ENCODE data around the gene CHAF1B.

Gene CHAF1B

DNA sequence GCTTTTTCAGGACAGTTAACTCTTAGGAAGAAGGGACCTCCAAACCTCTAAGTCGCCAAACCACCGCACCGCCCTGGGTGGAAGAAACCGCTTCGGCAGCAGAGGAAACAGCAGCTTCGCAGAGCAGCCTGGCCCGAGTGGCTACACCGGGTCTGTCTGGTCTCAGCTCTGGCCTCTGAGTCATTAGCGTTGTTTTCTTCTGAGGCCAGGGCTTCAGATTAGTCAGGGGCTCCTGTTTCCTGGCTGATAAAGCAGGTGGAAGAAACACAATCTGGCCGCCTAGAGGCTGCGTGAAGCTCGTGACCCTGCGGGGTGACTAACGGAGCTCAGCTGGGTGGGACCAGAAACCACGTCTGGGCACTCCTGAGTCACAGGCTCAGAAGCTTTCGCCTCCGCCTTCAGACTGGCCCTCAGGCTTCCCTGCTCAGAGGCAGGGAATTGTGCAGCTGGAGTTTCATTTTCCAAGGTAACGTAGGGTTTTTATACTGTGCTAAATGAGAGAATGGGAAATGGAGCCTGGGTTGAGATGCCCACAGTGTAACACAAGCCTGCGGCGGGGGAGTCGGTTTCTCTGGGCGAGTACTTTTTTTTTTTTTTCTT, 44.9 kb downstream of the CHAF1B start:
- peak; percentile 47 to 70 for DNase-seq

DNA sequence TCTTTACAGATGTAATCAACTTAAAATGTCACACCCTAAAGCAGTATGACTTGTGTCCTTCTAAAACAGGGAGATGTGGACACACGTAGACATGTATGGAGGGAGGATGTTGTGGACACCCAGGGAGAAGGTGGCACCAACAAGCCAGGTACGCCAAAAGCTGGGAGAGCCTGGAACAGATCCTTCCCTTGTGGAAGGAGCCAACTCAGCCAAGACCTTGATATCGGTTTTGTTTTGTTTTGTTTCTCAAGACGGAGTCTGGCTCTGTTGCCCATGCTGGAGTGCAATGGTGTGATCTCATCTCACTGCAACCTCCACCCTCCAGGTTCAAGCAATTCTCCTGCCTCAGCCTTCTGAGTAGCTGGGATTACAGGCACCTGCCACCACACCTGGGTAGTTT, 45.6 kb downstream of the CHAF1B start:
- no peak for DNase-seq

DNA sequence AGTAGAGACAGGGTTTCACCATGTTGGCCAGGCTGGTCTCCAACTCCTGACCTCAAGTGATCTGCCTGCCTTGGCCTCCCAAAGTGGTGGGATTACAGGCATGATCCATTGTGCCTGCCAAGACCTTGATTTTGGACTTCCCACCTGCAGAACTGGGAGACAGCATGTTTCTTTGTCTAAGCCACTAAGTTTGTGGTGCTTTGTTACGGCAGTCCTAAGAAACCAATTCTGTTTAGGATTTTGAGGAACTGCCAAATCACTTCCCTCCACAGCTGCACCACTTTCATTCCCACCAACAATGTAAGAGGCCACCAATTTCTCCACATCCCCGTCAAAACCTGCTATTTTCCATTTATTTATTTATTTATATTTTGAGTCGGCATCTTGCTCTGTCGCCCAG, 46.1 kb downstream of the CHAF1B start:
- DNase-seq, result no peak

DNA sequence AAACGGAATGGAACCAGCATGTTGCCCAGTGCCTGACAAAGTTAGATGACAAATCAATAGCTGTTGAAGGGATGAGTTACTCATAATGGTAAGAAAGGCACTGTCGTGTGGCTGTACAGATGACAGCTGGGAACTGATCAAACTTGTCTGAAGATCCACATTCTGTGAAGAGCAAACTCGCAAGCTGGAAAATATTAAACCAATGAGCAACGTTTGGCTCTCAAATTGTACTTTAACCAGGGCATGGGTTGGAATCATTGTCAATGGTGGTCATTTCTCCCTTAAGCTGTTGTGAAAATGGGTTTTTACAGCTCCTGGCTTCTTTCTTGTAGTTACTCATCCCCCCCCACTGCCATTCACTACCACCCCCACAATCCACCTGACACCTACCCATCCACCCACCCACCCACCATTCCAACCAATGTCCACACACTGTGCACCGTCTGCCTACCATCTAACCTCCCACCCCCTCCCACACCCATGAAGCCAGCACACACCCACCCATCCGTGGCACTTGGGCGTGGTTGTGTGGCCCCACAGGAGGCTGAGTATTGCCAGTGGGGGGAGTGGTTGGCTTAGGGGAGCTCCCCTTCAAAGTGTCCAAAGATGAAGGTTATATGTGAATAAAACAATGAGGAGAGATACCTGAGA, 48.0 kb downstream of the CHAF1B start:
- DNase-seq, result no peak

DNA sequence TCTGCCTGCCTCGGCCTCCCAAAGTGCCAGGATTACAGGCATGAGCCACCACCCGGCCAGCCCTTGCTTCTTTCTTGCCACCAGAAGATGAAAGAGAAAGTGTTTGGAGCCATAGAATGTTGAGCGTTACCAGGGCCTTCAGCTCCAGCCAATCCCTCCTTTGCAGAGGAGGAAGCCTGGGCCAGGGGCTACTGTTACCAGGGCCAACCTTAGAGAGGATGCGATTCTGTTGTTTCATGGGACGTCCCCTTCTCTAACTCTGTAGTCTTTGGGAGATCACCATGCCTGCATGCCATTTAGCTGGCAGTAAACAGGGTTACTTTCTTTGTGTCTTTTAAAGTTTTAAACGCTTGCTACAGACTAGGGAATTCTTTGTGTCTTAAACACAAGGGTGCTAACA, 49.0 kb downstream of the CHAF1B start:
- DNase-seq, result no peak

DNA sequence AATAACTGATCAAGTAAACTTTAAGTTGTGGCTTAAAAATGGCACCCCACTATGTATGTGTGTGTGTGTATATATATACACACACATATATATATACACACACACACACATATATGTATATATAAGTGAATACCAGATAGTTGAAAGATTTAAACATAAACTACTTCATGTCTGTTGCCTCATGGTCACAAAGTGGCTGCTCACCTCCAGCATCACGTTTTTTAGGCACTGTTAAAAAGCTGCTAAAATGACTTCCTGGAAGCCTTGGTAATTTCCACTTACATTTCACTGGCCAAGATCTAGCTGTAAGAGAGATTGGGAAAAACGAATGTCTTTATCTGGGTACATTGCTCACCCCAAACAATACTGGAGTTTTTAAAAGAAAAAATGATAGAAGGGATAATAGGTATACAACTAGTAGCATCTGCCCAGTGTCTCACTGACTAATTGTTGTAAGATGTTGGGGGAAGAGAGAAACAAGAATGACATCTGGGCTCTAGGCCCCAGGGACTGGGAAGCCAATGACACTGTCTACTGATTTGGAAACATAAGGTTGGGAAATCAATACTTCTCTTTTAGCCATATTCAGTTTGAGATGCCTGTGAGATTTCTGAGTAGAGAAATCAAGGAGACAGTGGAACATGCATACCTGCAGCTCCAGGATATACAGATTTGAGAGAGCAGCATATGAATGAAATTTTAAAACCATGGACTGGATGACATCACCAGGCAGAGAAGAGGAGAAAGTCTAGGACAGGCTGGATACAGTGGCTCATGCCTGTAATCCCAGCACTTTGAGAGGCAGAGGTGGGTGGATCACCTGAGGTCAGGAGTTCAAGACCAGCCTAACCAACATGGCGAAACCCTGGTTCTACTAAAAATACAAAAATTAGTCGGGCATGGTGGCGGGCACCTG, 51.9 kb downstream of the CHAF1B start:
- no peak for DNase-seq

DNA sequence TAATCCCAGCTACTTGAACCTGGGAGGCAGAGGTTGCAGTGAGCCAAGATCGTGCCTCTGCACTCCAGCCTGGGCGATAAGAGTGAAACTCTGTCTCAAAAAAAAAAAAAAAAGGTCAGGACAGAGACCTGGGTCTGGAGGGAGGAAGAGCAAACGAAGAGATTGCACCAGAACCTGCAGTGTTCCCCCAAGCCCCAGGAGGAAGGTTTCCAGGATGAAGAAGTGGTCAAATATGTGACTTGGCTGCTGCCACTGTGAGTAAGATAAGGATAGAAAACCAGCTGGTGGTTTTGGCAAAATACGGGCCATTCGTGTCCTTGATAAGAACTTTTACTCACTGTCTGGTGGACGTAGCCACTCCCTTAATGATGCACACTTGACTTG, 52.5 kb downstream of the CHAF1B start:
- no peak for DNase-seq

DNA sequence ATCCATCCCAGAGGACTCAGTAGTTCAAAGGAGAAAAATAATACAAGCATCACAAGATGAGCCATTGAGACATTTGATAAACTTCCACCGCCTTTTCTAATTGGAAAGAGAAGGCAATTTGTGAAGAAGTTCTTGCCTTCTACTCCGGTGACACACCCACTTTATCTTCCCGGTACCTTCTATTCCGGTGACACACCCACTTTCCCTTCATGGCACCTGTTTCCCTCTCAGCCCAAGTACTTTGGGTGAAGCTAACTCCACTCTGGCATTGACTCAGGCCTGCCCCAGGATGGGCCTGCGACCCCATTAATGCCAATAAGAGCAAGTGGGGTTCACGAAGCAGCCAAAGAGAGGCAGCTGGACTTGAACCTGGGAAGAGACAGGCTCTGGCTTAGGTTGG, 56.5 kb downstream of the CHAF1B start:
- DNase-seq, result no peak

DNA sequence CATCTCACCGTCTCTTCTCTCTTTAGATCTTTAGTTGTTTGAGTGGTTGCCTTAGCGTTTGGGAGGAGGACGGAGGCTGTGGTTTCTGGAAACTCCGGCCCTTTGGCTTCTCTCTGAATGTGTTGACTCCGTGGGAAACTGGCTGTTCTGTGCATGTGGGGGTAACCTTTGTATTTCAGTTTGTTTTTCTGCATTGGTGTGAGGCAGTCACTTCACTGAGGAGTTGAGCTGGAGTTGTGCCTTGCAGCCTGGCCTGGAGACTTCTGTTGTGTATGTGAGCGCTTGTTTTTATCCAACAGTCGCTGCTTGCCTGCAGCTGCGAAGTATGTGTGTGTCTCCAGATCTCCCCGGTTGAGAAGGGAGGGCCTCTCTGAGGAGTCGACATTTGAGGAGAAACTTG, 61.1 kb downstream of the CHAF1B start:
- DNase-seq, result no peak

DNA sequence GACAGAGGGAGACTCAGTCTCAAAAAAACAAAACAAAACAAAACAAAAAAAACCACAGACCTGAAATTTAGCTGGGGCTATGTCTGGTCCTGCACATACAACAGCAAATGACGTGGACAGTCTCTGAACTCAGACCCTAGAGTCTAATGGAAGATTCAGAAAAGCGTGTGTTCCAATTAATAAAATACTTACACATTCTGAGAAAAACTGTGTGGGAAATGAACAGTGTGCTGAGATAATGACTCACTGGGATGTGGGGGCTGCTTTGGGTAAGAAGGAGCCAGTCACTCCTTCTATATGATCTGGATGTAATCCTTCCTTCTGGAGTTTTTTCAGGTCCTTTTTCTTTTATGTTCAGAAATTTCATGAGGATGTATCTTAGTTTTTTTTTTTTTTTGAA, 65.3 kb downstream of the CHAF1B start:
- no peak for DNase-seq

DNA sequence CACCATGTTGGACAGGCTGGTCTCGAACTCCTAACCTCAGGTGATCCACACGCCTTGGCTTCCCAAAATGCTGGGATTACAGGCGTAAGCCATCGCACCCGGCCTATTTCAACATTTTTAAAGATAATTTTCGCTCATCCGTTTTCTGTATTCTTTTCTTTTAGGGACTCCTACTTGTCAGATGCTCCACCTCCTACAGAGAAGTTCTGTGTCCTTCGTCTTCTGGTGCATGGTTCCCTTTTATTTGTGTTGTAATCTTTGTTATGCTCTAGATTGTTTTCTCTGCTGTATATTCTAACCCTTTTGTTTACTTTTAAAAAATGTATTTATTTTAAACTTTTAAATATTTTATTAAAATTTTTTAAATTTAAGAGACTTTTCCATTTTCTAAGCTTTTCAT, 66.3 kb downstream of the CHAF1B start:
- DNase-seq, result no peak

DNA sequence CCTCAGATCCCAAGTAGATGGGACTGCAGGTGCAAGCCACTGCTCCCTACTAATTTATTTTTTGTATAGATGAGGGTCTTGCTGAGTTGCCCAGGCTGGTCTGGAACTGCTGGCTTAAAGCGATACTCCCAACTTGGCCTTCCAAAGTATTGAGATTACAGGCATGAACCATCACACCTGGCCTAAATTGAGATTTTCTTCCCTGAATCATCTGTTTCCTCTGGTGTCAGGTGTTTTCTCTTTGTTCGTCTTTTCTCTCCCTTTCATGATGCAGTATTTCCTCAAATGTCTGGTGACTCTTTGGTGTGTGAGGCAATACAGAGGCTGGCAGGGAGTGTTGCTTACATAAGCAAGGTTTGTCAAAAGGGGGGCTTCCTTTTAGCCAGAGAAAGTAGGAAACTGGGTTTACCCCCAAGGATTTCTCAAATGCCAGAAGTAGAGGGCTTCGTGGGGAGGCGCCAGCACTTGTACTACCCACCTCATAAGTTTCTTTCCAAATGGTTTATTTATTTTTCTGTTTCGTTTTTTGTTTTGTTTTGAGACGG, 67.2 kb downstream of the CHAF1B start:
- DNase-seq, result no peak

DNA sequence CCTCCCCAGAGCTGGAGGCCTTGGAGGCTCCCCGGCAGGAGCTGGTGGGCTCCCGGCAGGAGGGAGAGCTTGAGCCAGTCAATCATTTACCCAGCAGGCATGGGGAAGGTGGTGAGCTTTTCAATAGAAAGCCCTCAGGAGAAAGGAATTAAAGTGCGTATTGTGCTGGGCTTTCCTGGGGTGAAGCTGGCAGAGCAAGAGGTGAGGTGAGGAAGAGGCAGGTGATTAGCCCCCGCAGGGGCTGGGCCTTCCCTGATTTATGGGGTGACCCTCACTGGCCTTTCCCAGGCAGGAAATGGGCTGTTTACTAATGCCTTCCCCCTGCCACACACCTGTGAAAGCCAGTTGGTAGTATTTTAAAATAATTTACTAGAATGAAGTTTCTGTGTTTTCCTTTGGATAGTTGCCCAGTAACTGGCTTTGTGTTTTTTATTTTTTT, 68.9 kb downstream of the CHAF1B start:
- no peak for DNase-seq

DNA sequence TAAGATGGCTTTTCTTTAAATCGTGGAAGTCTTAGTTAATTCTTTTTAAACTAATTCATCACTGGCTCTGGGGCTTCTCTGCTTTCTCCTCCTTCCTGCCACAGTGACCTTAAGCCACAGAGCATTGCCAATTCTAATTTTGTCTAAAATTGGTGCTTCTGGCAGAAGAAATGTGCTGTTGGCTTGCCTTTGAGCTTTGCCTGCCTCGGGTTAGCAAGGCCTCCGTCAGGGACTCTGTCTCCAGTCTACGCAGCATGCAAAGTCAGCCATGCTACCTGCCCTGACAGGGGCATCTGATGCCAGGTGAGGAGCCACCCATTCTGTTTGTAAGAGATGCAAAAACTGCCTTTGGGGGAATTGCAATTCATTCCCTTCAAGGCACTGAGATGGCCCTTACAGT, 69.5 kb downstream of the CHAF1B start:
- DNase-seq, result no peak

DNA sequence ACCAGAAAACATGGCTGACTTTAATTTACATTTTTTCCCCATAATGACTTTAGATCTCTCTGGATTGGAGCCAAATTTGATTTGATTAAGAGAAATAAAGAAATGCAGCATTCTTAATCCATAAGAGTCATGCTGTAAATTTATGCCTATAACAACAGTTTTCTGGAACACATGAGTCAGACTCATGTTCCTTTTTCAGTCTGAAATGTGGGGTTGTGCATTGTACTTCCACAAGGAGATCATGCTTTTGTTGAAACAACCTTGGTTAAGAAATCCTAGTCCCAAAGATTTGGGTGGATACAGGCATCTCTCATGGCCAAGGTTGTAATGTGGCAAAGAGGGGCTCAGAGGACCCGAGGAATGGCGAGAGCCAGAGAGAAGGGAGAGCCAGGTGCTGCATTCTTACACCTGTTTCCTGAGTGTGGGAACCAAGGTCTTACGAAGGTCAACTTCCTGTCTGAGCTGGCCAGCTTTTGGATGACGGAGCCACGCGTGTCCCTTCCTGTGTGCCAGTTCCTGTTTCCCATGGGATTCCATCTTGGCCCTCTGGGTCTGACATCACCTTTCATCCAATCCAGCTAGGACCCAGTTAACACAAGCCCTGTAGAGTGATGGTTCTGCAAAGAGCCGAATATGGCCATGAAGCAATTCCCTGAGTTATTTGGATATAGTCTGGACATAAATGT, 71.7 kb downstream of the CHAF1B start:
- no peak for DNase-seq

DNA sequence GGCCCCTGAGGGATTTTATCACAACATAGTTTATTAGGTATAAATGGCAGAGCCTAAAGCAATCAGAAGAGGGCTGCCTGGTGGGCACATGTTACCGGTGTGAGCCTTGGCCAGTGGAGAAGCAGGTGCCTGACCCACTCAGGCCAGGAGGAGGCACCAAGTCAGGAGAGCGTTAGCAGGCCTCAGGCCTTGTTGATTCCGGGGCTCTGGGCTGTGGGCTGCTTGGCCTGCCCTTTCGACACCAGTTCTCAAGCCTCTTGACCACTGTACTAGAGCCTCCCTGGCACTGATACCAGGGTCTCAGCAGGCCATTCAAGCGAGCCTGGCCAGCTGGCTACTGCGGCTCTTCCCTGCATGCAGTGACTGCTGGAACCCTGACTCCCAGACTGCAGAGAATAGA, 73.9 kb downstream of the CHAF1B start:
- DNase-seq, result no peak

DNA sequence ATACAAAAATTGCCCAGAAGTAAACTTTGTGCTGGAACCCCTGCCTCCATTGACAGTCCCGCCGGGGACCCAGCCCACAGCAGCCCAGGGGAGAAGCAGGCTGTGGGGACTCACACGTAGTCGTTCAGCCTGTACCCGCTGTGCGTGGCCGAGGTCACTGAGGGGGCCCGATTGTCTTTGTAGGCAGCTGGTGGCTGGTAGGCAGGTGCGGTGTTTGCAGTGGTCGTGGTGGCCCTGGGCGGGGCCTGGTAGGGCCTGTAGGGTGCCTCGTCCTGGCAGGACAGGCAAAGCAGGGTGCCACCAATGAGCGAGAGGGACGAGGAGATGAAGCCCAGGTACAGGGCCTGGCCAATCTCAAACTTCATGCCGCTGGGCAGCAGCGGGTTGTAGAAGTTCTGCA, 75.7 kb downstream of the CHAF1B start:
- no peak for DNase-seq

DNA sequence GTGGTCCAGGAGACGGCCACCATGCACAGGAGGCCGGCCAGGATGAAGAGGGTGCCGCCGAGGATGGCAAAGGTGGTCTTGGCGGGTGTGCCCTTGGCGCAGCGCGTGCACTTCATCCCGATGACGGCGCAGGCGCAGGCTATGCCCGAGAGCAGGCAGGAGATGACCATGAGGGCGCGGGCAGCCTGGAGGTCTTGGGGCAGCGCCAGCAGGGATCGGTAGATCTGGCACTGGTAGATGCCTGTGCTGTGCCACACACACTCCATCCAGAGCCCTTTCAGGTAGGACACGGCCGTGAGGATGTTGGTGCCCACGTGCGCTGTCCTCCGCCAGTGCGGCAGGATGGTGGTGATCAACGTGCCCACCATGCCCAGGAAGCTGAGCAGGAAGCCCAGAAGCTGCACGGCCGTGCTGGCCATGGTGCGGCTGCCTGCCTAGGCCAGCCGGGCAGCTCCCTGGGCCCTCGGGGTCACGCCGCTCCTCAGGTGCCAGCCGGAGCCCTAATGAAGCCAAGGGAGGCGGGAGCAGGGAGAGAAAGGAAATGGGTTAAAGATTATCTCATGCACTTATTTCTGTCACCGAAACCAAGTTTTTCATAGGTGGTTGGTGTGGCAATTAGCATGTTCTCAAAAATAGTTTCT, 76.2 kb downstream of the CHAF1B start:
- DNase-seq, result no peak

DNA sequence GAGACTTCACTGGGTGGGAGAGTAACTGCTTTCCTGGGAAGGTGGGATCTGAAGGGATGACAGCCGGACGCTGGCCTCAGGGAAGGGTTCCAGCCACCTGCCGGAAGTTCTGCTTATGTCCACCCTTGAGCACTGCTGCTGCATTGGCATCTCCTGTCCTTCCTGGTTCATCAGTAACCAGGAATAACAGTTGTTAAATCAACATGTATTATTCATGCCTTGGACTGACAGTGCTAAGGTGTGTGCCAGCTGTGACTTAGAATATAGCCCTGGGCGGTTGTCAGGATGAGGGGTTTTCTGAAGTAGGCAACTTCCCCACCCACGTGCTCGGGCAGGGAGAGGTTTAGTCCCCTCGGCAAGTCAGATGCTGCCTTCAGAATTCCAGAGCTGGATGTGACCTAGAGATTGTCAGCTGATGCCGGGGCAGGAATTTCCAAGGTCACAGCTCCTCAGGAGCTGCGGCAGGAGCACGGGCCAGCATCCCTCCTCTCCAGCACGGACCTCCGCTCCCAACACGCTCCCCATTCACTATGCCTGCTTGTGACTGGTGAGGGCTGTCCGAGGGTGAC, 76.8 kb downstream of the CHAF1B start:
- no peak for DNase-seq

DNA sequence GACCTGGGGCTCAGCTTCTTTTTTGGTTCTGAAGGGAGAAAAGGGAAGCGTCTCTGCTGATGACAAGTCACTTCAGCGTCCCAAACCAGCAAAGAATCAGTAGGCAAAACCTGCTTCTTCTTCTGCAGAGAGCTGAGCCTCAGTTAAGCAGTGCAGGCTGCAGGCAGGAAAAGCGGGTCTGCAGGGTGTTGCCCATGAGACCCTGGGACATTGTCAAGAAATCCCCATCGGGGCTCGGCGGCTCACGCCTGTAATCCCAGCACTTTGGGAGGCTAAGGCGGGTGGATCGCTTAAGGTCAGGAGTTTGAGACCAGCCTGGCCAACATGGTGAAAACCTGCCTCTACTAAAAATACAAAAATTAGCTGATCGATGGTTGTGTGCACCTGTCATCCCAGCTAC, 78.0 kb downstream of the CHAF1B start:
- no peak for DNase-seq

DNA sequence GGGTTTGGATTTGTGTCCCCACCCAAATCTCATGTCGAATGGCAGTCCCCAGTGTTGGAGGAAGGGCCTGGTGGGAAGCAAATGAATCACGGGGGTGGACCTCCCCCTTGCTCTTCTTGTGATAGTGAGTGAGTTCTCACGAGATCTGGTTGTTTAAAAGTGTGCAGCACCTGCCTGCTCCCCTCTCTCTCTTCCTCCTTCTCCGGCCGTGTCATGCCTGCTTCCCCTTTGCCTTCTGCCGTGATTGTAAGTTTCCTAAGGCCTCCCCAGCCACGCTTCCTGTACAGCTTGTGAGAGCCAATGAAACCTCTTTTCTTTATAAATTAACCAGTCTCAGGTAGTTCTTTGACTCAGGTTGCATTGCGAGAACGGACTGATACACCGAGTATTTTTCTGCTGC, 78.8 kb downstream of the CHAF1B start:
- DNase-seq, result no peak

DNA sequence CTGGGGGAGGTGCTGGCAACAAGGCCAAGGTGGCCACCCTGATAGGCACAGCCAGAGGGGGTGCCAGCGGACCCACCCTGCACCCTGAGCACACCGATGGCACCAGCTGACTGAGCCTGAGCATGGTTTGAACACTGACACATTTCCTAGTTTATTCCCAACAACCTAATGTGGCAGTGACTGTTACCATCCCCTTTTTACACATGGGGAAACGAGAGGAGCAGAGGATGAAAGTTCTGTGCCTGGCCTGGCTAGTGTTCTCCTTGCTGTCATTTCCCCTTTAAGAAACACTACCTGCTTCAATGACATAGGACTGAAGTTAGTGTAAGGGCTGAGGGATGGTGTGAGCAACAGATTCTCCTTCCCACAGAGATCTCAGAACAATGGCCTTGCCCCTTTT, 79.4 kb downstream of the CHAF1B start:
- no peak for DNase-seq

Measured in CD4-positive, alpha-beta T cell treated with Interferon alpha-2 for 1 hour (primary cell).